CD4-positive, alpha-beta T cell treated with Interleukin-4 for 4 hours (primary cell): Measurements from ENCODE around the gene ZFR2.

ENCODE experiments used
- DNase-seq: peaks from one replicate; pipeline ENCODE4 v3.0.0-alpha.2; 2020

ZFR2 gene

DNA sequence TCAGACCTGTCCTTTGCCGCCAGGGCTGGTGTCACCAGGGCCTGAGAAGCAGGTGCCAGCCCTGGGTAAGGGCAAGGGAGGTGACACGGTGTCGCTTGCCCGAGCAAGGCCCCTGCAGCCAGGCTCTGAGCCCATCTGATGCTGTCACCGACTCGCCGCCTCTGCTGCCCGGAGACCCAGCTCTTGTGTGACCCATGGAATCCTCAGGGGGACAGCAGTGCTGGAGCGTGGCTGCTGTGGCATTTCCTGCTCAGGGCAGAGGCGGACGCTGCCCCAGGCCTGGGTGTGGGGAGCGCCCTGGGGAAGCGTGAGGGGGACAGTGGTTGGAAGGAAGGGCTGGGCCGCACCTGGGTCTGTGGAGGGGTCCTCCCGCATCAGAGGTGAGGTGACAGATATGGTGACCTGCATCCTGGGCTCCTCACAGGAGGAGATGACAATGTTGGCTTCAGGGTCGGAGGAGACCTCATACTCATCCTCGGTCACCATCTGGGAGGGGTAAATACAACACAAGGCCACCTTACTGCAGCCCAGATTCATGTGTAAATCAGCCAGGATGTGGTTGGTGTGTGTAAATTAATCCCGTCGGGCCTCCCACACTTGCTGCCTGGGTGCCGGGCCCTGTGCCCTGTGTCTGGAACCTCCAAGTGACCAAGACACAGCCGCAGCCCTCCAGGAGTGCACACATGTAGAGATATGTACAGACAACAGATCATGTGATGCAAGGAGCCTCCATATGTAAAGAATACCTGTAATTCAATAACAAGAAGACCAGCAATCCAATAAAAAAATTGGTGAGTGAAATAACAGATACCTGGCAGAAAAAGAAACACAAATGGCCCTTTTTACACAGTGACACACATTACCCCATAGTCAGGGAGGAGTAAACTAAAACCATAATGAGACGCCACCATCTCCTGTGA is 55.1 kb downstream of the ZFR2 start:
- DNase-seq, result peak; percentile 30

DNA sequence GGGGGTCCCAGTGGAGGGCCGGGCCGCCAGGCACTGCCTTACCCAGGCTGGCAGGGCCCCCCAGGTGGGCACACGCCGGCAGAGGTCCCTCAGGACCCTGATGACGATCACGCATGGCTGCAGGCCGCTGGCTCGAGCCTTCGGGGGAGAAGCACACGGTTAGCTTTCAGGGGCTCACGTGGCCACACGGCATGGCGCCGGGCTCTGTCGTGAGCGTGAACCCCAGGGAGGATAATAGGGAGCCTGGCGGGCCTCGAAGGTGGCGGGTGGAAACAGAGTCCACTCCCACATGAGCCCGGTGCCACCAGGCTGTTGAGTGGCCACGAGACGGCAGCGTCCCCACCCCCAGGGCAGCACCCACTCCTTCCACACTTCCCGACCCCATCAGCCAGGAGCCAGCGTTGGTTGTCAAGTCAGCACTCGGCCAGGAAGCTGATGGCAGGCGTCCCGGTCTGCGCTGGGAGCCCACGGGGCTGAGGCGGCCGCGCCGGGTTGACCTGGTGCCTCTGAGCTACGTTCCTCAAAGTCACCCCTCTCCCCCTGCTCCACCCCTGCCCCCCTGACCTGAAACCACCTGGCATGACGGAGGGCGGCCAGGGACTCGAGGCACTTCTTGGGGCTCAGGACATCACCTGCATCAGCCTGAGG is 58.0 kb downstream of the ZFR2 start:
- DNase-seq, result no peak

- DNase-seq, result no peak
Observed at GRCh38 chr19:3809881-3810707, 58.7 kb downstream of the ZFR2 start.

DNA sequence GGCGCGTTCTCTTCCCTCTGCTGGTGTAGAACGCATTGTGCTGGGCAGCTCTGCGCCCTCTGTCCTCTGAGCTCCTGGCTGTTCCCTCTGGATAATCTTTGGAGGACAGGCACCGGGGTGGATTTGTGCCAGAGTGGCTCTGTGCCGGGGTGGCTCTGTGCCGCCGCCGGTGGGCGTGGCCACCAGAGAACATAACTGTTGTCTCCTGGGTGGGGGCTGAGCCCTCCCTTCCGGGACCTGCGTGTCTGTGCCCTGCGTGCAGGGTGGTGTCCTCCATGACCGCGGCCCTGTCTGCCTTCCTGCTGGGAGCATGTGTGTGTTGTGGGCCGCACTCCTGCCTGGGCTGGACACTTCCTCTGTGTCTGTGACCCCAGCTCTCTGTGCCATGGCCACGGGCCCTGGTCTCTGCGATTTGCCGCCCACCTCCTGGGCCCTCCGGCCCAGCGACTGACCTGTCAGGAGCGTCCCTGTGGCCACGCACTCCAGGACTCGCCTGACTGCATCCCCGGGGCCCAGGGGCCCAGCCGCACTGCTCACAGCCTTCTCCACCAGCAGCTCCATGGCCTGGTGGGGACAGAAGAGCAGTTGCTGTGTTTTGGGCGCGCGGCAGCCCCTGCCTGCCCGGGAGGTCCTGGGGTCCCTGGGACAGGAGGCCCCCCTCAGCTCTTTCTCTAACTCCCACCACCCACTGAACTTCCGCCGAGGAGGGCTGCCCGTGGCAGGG is 60.3 kb downstream of the ZFR2 start:
- no peak for DNase-seq

GRCh38 chr19:3807574-3808354 is 61.1 kb downstream of the ZFR2 start:
- no peak for DNase-seq

DNA sequence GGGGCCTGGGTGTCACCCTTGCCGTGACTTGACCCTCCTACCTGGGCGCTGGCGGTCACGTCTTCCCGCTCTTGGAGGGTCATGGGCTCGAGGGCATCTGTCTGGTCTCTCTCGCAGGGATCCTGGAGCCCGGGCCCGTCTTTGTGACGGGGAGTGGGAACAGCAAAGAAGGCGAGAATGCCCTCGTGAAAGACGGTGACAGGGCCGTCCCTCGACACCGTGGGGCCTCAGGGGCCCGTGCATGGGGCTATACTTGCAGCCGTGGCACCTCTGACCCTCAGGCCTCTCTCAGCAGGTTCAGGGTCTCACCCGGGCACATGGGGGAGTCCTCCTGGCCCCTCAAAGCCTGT is 61.7 kb downstream of the ZFR2 start:
- DNase-seq, result no peak

- DNase-seq, result no peak
Observed at GRCh38 chr19:3805859-3806258, 63.0 kb downstream of the ZFR2 start.

- no peak for DNase-seq
Observed at GRCh38 chr19:3804429-3804828, 64.4 kb downstream of the ZFR2 start.

DNA sequence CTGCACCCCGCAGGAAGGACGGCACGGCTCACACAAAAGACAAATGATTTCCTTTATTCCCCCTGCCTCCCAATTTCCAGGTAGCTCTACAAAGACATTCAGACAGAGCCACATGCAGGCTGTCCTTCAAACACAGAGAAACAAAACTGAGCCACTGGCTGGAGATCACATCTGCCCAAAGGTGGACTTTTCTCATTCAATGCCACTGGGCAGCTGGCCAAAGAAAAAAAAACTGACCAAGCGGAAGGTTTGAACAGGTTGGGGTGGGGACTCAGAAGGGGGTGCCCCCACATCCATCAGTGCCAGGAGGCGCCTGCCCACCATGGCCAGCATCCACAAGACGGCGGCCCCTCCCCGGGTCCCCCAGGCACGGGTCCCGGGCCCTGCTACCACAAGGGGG is 64.9 kb downstream of the ZFR2 start:
- no peak for DNase-seq

GRCh38 chr19:3803114-3803888 is 65.5 kb downstream of the ZFR2 start:
- no peak for DNase-seq

GRCh38 chr19:3801412-3802096 is 67.3 kb downstream of the ZFR2 start:
- DNase-seq, result peak; percentile 46

DNA sequence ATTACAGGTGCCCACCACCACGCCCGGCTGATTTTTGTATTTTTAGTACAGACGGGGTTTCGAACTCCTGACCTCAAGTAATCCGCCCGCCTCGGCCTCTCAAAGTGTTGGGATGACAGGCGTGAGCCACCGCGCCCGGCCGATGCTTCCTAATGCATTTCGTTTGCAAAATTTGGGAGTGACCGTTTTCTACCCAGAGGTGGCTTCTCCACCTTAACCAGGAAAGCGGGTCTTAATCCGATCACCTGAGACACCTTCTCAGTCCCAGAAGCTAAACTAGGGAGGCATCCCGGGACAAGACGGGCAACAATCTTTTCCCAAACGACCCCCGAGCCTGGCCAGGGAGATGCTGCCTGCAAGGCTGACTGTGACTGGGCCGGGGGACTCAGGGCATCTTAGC is 67.8 kb downstream of the ZFR2 start:
- DNase-seq, result no peak

GRCh38 chr19:3798137-3798536 is 70.7 kb downstream of the ZFR2 start:
- DNase-seq, result peak; percentile 58

DNA sequence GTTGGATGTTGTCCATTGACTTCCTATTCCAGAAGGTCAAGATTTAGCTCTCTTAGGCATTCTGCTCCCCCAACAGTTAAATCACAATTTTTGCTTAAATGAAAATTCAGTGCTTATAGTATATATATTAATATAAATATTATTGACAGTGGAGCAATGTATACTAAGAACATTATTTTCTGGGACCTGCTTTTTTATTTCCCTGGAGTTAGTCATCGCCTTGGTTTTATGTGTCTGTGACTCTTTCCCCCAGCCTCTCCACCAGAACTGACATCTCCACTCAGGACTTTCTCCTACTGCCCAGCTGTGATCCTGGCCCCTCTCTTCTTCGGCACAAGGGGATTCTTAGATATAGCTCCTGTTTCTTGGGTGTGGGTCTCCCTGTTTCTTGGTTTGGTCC is 72.5 kb downstream of the ZFR2 start:
- no peak for DNase-seq

- DNase-seq, result no peak
Observed at GRCh38 chr19:3793799-3794198, 75.0 kb downstream of the ZFR2 start.

- no peak for DNase-seq
Observed at GRCh38 chr19:3792114-3792513, 76.7 kb downstream of the ZFR2 start.

GRCh38 chr19:3790941-3791340 is 77.9 kb downstream of the ZFR2 start:
- no peak for DNase-seq

DNA sequence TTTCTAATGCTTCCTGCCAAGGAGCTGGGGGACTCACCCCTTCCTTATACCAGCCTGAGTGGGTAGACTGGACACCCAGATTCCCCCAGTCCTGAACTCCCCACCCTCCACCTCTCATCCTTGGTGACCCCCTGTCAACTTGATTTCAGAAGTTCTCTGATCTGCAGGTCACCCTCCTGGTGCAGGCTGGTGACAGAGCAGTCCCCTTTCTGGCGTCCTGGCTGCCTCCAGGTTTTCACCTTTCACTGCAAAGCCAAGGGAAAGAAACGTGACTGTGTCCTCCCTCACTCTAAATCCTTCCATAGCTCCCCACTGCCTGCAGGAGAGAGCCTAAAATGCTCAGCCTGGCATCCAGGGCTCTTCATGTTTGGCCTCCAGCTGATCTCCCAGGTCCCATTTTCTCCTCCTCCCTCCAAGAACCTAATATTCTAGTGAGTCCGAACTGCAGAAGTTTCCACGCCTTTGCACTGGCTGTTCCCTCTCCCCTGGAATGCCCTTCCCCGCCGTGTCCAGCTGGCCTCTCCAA is 78.6 kb downstream of the ZFR2 start:
- no peak for DNase-seq

GRCh38 chr19:3788996-3789778 is 79.7 kb downstream of the ZFR2 start:
- DNase-seq, result peak; percentile 57
